ENCODE measurements around the gene TXNL4B.

DNA sequence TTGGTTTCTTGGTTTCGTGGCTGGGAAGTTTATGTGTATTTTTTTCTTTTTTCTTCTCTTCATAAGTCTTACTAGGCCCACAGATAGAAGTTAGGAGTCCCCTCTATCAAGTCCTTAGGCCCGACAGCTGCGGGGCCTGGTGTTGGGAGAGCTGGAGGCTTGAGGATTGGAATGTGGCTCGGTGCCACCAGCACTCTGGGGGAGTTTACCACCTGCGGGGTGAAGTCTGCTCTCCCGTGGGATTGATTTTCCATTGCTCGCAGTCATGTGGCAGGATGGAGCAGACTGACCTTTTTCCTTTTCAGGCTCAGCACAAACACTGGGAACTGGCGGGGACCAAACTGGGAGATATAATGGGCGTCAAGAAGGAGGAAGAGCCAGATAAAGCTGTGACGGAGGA, 7.8 kb upstream of the TXNL4B start:
- TF ChIP-seq, protein P1, sequence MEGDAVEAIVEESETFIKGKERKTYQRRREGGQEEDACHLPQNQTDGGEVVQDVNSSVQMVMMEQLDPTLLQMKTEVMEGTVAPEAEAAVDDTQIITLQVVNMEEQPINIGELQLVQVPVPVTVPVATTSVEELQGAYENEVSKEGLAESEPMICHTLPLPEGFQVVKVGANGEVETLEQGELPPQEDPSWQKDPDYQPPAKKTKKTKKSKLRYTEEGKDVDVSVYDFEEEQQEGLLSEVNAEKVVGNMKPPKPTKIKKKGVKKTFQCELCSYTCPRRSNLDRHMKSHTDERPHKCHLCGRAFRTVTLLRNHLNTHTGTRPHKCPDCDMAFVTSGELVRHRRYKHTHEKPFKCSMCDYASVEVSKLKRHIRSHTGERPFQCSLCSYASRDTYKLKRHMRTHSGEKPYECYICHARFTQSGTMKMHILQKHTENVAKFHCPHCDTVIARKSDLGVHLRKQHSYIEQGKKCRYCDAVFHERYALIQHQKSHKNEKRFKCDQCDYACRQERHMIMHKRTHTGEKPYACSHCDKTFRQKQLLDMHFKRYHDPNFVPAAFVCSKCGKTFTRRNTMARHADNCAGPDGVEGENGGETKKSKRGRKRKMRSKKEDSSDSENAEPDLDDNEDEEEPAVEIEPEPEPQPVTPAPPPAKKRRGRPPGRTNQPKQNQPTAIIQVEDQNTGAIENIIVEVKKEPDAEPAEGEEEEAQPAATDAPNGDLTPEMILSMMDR (IDR thresholded peaks at IDR 0.05) = no peak
- TF ChIP-seq POLR2A (IDR thresholded peaks at IDR 0.05) = no peak
